PC-3 (cell line): Measurements from ENCODE around the gene TTF2.

Experiments used
- EZH2 ChIP-seq: fragments of 300-600 bp; sonication (generic); IDR thresholded peaks from one replicate; pipeline ENCODE4 v1.6.1; 2017; ENCODE audit warnings: antibody characterized with exemption, mild to moderate bottlenecking, low read length; ENCODE audit not compliant: unreplicated experiment
- TF ChIP-seq, protein P1 (sequence below): fragments of 300-600 bp; sonication (generic); conservative IDR thresholded peaks from 2 replicates; pipeline ENCODE4 v1.5.1; 2017; ENCODE audit warnings: antibody characterized with exemption, low read depth, mild to moderate bottlenecking, low read length

DNA sequence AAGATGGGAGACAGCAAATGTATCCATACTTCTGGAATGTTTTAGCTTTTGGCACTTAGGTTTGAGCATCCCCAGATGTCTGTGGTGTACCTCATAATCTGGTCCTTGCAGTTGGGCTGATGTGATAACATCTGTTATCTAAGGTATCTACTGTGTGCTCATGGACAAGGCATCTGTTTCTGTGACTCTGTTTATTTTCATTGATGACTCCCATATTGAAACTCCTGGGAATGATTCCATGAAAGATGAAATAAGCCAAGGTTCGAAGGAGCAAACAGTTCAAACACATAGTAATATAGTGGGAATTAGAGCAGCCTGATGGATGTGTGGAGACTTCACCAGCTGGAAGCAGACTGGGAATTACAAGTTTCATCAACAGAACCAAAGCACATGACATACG lies 82.1 kb downstream of the TTF2 start:
- no peak for TF ChIP-seq EZH2
- TF ChIP-seq, protein P1, sequence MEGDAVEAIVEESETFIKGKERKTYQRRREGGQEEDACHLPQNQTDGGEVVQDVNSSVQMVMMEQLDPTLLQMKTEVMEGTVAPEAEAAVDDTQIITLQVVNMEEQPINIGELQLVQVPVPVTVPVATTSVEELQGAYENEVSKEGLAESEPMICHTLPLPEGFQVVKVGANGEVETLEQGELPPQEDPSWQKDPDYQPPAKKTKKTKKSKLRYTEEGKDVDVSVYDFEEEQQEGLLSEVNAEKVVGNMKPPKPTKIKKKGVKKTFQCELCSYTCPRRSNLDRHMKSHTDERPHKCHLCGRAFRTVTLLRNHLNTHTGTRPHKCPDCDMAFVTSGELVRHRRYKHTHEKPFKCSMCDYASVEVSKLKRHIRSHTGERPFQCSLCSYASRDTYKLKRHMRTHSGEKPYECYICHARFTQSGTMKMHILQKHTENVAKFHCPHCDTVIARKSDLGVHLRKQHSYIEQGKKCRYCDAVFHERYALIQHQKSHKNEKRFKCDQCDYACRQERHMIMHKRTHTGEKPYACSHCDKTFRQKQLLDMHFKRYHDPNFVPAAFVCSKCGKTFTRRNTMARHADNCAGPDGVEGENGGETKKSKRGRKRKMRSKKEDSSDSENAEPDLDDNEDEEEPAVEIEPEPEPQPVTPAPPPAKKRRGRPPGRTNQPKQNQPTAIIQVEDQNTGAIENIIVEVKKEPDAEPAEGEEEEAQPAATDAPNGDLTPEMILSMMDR = no peak
